Chondrocyte (in vitro differentiated cells): Measurements from ENCODE around the gene CLK2. TPM values are rescaled to one million over a fixed set of nuclear protein-coding genes. Genes with fewer than 3 reads are reported as not detected.
A peak's percentile ranks its signal among the peaks of the same experiment; 100 is the strongest.

ENCODE experiments used
- DNase-seq: peaks from one replicate; pipeline ENCODE4 v3.0.0; 2021; ENCODE audit warnings: mixed read lengths, low spot score
- H3K27ac Mint-ChIP-seq: one replicate; pipeline ENCODE4 v1.8.0; 2021; ENCODE audit warnings: mild to moderate bottlenecking, moderate library complexity, mixed read lengths; ENCODE audit not compliant: unreplicated experiment
- H3K27me3 Mint-ChIP-seq: 2 replicates; pipeline ENCODE4 v1.8.0; 2021; ENCODE audit warnings: low read depth, mixed read lengths
- H3K36me3 Mint-ChIP-seq: 2 replicates; pipeline ENCODE4 v1.8.0; 2021; ENCODE audit warnings: low read depth, mixed read lengths
- H3K4me1 Mint-ChIP-seq: 2 replicates; pipeline ENCODE4 v1.8.0; 2021; ENCODE audit warnings: low read depth, mild to moderate bottlenecking, mixed read lengths
- H3K4me3 Mint-ChIP-seq: one replicate; pipeline ENCODE4 v1.8.0; 2021; ENCODE audit warnings: mild to moderate bottlenecking, moderate library complexity, mixed read lengths; ENCODE audit not compliant: unreplicated experiment
- H3K9me3 Mint-ChIP-seq: 2 replicates; pipeline ENCODE4 v1.8.0; 2021; ENCODE audit warnings: low read depth, mixed read lengths
- total RNA-seq: library from RNA; stranded (reverse); gene quantifications from 3 replicates; pipeline ENCODE4 v1.2.1, GENCODE V29; 2021
- TF ChIP-seq, protein P1 (sequence below): fragments of 200-600 bp; sonication (generic); IDR thresholded peaks from 2 replicates; pipeline ENCODE4 v1.5.0; 2021; ENCODE audit warnings: antibody characterized with exemption, mild to moderate bottlenecking, moderate library complexity

CLK2 gene
- total RNA-seq, 1 donor from 2014 or later: 36.7 TPM

DNA sequence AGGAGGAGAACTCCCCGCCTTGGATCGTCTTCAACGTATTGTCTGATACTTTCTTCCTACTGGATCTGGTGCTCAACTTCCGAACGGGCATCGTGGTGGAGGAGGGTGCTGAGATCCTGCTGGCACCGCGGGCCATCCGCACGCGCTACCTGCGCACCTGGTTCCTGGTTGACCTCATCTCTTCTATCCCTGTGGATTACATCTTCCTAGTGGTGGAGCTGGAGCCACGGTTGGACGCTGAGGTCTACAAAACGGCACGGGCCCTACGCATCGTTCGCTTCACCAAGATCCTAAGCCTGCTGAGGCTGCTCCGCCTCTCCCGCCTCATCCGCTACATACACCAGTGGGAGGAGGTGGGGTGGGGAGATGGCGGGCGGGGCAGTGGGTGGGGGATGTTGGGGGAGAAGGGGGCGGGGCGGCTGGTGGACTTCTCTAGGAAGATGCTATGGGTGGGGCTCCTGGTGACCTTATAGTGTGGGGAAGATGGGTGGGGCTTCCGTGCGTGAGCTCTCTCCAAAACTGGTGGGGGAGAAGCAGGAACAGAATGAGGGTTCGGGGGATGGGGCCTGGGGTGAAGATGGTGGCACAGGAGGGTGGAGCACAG lies 9.3 kb upstream of the CLK2 start:
- Mint-ChIP-seq H3K27me3 (no peaks in the 10 kb centered on the region), H3K36me3 (peaks cover 4% of the 10 kb centered on the region), H3K4me1 (peaks cover 7% of the 10 kb centered on the region), H3K27ac (no peak overlapping the region), H3K4me3 (no peak overlapping the region), H3K9me3 (no peaks in the 10 kb centered on the region)
- DNase-seq: no peak
- TF ChIP-seq, protein P1, sequence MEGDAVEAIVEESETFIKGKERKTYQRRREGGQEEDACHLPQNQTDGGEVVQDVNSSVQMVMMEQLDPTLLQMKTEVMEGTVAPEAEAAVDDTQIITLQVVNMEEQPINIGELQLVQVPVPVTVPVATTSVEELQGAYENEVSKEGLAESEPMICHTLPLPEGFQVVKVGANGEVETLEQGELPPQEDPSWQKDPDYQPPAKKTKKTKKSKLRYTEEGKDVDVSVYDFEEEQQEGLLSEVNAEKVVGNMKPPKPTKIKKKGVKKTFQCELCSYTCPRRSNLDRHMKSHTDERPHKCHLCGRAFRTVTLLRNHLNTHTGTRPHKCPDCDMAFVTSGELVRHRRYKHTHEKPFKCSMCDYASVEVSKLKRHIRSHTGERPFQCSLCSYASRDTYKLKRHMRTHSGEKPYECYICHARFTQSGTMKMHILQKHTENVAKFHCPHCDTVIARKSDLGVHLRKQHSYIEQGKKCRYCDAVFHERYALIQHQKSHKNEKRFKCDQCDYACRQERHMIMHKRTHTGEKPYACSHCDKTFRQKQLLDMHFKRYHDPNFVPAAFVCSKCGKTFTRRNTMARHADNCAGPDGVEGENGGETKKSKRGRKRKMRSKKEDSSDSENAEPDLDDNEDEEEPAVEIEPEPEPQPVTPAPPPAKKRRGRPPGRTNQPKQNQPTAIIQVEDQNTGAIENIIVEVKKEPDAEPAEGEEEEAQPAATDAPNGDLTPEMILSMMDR: no peak

DNA sequence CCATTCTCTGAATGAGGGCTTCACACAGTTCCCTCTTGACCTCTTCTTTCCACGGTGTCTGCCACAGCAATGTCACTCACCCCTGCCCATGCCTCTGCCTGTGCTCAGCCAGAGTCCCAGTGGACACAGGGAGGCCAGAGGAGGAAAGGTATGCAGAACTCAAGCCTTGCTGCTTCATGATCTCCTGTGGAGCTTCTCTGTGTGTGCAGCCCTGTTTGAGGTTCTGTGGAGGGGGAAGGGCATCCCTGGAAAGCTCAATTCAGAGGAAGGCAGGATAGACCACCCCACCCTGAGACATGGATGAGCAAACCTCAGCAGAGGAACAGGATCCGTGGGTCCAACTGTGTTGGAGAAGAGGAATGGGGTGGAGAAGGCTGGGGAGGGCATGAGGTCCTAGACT lies 6.0 kb upstream of the CLK2 start:
- Mint-ChIP-seq H3K27me3 (no peaks in the 10 kb centered on the region), H3K4me1 (peaks cover 15% of the 10 kb centered on the region), H3K27ac (no peak overlapping the region), H3K9me3 (no peaks in the 10 kb centered on the region), H3K4me3 (no peak overlapping the region), H3K36me3 (peaks cover 4% of the 10 kb centered on the region)
- TF ChIP-seq, protein P1: no peak
- DNase-seq: no peak

DNA sequence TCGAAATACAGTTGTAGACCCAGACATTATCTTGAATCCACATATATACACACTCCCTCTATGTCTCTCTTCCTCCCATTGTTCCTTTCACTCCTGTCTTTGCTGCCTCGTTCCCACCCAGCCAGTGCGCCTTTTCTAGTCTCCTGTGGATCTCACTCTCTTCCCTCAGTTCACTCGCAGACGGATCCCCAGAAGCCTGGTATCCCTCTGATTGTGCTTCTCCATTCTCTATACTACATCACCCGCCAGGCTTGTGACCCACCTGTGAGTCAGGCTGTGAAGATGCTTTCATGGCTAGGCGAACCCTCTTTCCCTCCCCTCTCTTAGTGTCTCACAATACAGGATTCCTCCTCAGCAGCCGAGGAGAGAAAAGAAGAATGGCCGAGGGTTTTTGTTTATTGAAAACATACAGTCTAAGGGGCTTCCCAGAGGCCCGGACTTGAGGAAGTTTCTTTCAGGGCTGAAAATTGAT lies 5.4 kb upstream of the CLK2 start:
- Mint-ChIP-seq H3K4me1 (peaks cover 17% of the 10 kb centered on the region), H3K9me3 (no peaks in the 10 kb centered on the region), H3K4me3 (peak overlapping the region; percentile 75), H3K27ac (no peak overlapping the region), H3K27me3 (no peaks in the 10 kb centered on the region), H3K36me3 (peaks cover 4% of the 10 kb centered on the region)
- DNase-seq: no peak
- TF ChIP-seq, protein P1: no peak

DNA sequence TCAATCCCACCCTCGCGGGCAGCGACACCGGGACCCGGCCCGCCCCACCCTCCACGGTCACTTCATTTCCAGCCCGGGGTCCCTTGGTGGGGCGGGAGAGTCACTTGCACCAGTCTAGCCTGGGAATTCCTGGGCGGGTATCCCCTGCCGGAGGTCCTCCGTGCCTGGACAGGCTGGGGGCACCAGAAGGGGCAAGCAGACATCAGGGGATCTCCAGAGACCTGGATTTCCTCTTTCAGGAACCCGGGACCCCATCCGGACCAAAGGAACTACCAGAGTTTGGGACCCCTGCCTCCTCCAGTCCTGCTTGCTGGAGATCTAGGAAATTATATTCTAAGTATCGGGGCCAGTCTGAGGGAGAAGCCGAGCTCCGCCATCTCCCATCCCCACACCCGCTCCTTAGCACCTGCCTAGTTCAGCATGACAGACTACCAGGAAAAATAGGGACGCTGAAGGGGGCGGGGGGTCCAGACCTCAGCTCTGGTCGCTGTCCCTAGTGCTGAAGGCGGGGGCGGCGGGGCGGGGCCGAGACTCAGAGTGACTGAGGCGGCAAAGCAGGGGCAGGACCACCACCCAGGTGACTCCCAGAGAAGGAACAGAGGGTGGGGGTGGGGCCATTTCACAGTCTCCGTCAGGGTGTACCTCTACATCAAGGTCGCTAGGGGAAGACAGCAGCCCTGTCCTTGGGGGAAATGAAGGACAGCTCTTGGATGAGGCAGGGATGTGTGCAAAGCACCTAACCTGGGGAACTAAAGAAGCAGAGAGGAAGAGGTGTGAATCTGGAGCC lies 4.8 kb upstream of the CLK2 start:
- TF ChIP-seq, protein P1: peak; percentile 50
- no peak for DNase-seq
- peak overlapping the region; percentile 75 for H3K4me3 Mint-ChIP-seq
- peaks cover 4% of the 10 kb centered on the region for H3K36me3 Mint-ChIP-seq
- peaks cover 19% of the 10 kb centered on the region for H3K4me1 Mint-ChIP-seq
- H3K27ac Mint-ChIP-seq: no peak overlapping the region
- H3K27me3 Mint-ChIP-seq: no peaks in the 10 kb centered on the region
- H3K9me3 Mint-ChIP-seq: no peaks in the 10 kb centered on the region

DNA sequence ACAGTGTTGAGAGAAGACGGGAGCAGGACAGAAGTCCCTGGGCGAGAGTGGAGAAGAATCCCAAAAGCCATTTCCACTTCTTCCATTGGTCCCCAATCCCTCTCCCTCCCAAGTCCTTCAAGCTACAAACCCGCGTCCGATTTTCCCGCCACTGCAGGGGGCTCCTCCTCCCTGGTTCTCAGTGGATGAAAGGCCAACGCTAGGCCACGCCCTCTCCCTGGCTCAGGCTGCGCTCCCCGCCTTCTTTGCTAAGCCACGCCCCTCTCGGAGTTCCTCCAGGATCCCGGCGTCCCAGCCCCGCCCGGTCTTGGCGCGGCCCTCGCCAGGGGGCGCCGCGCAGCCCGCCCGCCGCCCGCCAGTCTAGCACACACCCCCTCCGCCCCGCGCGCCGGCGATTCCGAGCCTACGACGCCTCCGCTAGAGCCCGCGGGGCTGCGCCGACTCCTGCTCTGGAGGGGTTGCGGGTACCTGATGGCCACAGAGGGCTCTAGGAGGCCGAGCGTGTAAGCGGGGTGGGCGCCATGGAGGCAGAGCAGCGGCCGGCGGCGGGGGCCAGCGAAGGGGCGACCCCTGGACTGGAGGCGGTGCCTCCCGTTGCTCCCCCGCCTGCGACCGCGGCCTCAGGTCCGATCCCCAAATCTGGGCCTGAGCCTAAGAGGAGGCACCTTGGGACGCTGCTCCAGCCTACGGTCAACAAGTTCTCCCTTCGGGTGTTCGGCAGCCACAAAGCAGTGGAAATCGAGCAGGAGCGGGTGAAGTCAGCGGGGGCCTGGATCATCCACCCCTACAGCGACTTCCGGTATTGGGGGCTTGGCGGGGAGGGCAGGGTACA lies 4.0 kb upstream of the CLK2 start, which contains the start of gene HCN3:
TSS of gene HCN3 (plus strand) at position 394 of the 832 bp plus-strand sequence. CDS start at position 522, 128 bp downstream.
- Mint-ChIP-seq H3K36me3 (peaks cover under 1% of the 10 kb centered on the region), H3K4me3 (peak within 1 kb of the TSS; percentile 75), H3K4me1 (peaks cover 25% of the 10 kb centered on the region), H3K9me3 (no peaks in the 10 kb centered on the region), H3K27me3 (no peaks in the 10 kb centered on the region), H3K27ac (no peak within 1 kb of the TSS)
- TF ChIP-seq, protein P1: peak; percentile 95
- DNase-seq: peak; percentile 97
